ENCODE results near the gene ZNF627. TPM values are rescaled to one million over a fixed set of nuclear protein-coding genes. Genes with fewer than 3 reads are reported as not detected.

ZNF627 gene
- 48.2 TPM for total RNA-seq (ENCODE audit: unreplicated experiment)
- long read RNA-seq, transcript ZNF627-201 (4 exons, 2,840 nt): major isoform, 35 of 42 reads
- long read RNA-seq, partial matches to known transcripts: 0 of 42 reads
- long read RNA-seq, other reads (novel, unspliced or antisense): 7 of 42 reads

- H3K36me3 Mint-ChIP-seq (ENCODE audit: unreplicated experiment): peaks cover 5% of the 10 kb centered on the region
- H3K4me3 Mint-ChIP-seq (ENCODE audit: unreplicated experiment): peak within 1 kb of the TSS; percentile 98
- DNase-seq: peak; percentile 99
- H3K4me1 Mint-ChIP-seq (ENCODE audit: low read depth, unreplicated experiment): peaks cover 17% of the 10 kb centered on the region
- peaks cover 1% of the 10 kb centered on the region for H3K27me3 Mint-ChIP-seq (ENCODE audit: unreplicated experiment)
- peaks cover 1% of the 10 kb centered on the region for H3K9me3 Mint-ChIP-seq (ENCODE audit: unreplicated experiment)
- TF ChIP-seq CTCF (IDR thresholded peaks at IDR 0.05; ENCODE audit: partially characterized antibody, unreplicated experiment): peak; percentile 13
- peak within 1 kb of the TSS; percentile 99 for H3K27ac Mint-ChIP-seq (ENCODE audit: unreplicated experiment)
Measured at GRCh38 chr19:11597202-11598102, at the start of gene ZNF627. TSS of gene ZNF627 (plus strand) at chr19:11597483. CDS start at chr19:11597628, 145 bp downstream.

GRCh38 chr19:11547929-11548700, 49.2 kb upstream of the ZNF627 start:
- no peak for DNase-seq
- no peaks in the 10 kb centered on the region for H3K9me3 Mint-ChIP-seq (ENCODE audit: unreplicated experiment)
- H3K36me3 Mint-ChIP-seq (ENCODE audit: unreplicated experiment): no peaks in the 10 kb centered on the region
- no peaks in the 10 kb centered on the region for H3K4me1 Mint-ChIP-seq (ENCODE audit: low read depth, unreplicated experiment)
- H3K27ac Mint-ChIP-seq (ENCODE audit: unreplicated experiment): no peak overlapping the region
- TF ChIP-seq CTCF (IDR thresholded peaks at IDR 0.05; ENCODE audit: partially characterized antibody, unreplicated experiment): no peak
- H3K4me3 Mint-ChIP-seq (ENCODE audit: unreplicated experiment): no peak overlapping the region
- H3K27me3 Mint-ChIP-seq (ENCODE audit: unreplicated experiment): peaks cover 2% of the 10 kb centered on the region

- no peak for TF ChIP-seq CTCF (IDR thresholded peaks at IDR 0.05; ENCODE audit: partially characterized antibody, unreplicated experiment)
- DNase-seq: no peak
- no peak overlapping the region for H3K27ac Mint-ChIP-seq (ENCODE audit: unreplicated experiment)
- H3K36me3 Mint-ChIP-seq (ENCODE audit: unreplicated experiment): no peaks in the 10 kb centered on the region
- no peaks in the 10 kb centered on the region for H3K9me3 Mint-ChIP-seq (ENCODE audit: unreplicated experiment)
- H3K4me1 Mint-ChIP-seq (ENCODE audit: low read depth, unreplicated experiment): no peaks in the 10 kb centered on the region
- no peak overlapping the region for H3K4me3 Mint-ChIP-seq (ENCODE audit: unreplicated experiment)
- H3K27me3 Mint-ChIP-seq (ENCODE audit: unreplicated experiment): peaks cover 2% of the 10 kb centered on the region
Measured at GRCh38 chr19:11549386-11549953, 47.8 kb upstream of the ZNF627 start.

GRCh38 chr19:11550265-11550664, 47.0 kb upstream of the ZNF627 start:
- H3K36me3 Mint-ChIP-seq (ENCODE audit: unreplicated experiment): no peaks in the 10 kb centered on the region
- H3K4me3 Mint-ChIP-seq (ENCODE audit: unreplicated experiment): no peak overlapping the region
- peak overlapping the region; percentile 23 for H3K27ac Mint-ChIP-seq (ENCODE audit: unreplicated experiment)
- no peak for TF ChIP-seq CTCF (IDR thresholded peaks at IDR 0.05; ENCODE audit: partially characterized antibody, unreplicated experiment)
- H3K4me1 Mint-ChIP-seq (ENCODE audit: low read depth, unreplicated experiment): no peaks in the 10 kb centered on the region
- no peaks in the 10 kb centered on the region for H3K9me3 Mint-ChIP-seq (ENCODE audit: unreplicated experiment)
- DNase-seq: no peak
- H3K27me3 Mint-ChIP-seq (ENCODE audit: unreplicated experiment): peaks cover 2% of the 10 kb centered on the region

All from glutamatergic neuron (in vitro differentiated cells).